Mesendoderm (in vitro differentiated cells): ENCODE data around the gene TBX2.
"Not testable (repeated sequence)": the region's sequence is repeated elsewhere in the genome, so short reads cannot be mapped to it uniquely, and the experiment has no call there.

Source experiments
- DNase-seq: peaks from one replicate; pipeline ENCODE4 v3.0.0; 2013
- H2AK5ac ChIP-seq: 2 replicates; pipeline ENCODE4 v1.6.1; 2013; ENCODE audit warnings: low read length, inconsistent platforms
- H2BK120ac ChIP-seq: 2 replicates; pipeline ENCODE4 v1.6.1; 2013; ENCODE audit warnings: low read depth, mild to moderate bottlenecking, low read length, moderate library complexity, mixed read lengths
- H2BK15ac ChIP-seq: replicated peaks from 2 replicates; pipeline ENCODE4 v1.6.1; 2013; ENCODE audit warnings: low read depth, mild to moderate bottlenecking, moderate library complexity
- H2BK5ac ChIP-seq: 2 replicates; pipeline ENCODE4 v1.6.1; 2013; ENCODE audit warnings: low read length, inconsistent platforms
- H3K18ac ChIP-seq: 2 replicates; pipeline ENCODE4 v1.6.1; 2013; ENCODE audit warnings: mild to moderate bottlenecking, low read length, mixed read lengths
- H3K23ac ChIP-seq: one replicate; pipeline ENCODE4 v1.6.1; 2013; ENCODE audit warnings: low read length
- H3K27ac ChIP-seq: 2 replicates; pipeline ENCODE4 v1.5.1; 2013; ENCODE audit warnings: low read depth, mild to moderate bottlenecking, inconsistent platforms, low read length, moderate library complexity
- H3K27me3 ChIP-seq: 2 replicates; pipeline ENCODE4 v1.6.1; 2013; ENCODE audit warnings: low read length, control low read depth, mild to moderate bottlenecking, inconsistent platforms; ENCODE audit not compliant: insufficient read depth, poor library complexity
- H3K36me3 ChIP-seq: 2 replicates; pipeline ENCODE4 v1.6.1; 2013; ENCODE audit warnings: low read length, inconsistent platforms; ENCODE audit not compliant: control insufficient read depth, insufficient read depth
- H3K4ac ChIP-seq: one replicate; pipeline ENCODE4 v1.6.1; 2013; ENCODE audit warnings: low read depth, mild to moderate bottlenecking, low read length, moderate library complexity
- H3K4me1 ChIP-seq: 2 replicates; pipeline ENCODE4 v1.6.1; 2013; ENCODE audit warnings: low read depth, low read length, inconsistent platforms; ENCODE audit not compliant: control insufficient read depth
- H3K4me2 ChIP-seq: 2 replicates; pipeline ENCODE4 v1.6.1; 2013; ENCODE audit warnings: low read length
- H3K4me3 ChIP-seq: 2 replicates; pipeline ENCODE4 v1.5.1; 2013; ENCODE audit warnings: mild to moderate bottlenecking, low read length
- H3K56ac ChIP-seq: one replicate; pipeline ENCODE4 v1.6.1; 2013; ENCODE audit warnings: low read length
- H3K79me1 ChIP-seq: 2 replicates; pipeline ENCODE4 v1.6.1; 2013; ENCODE audit warnings: low read length, inconsistent platforms
- H3K79me2 ChIP-seq: 2 replicates; pipeline ENCODE4 v1.6.1; 2013; ENCODE audit warnings: mild to moderate bottlenecking, low read length; ENCODE audit not compliant: control insufficient read depth, insufficient read depth
- H3K9ac ChIP-seq: 2 replicates; pipeline ENCODE4 v1.6.1; 2013; ENCODE audit warnings: low read length, inconsistent platforms
- H4K5ac ChIP-seq: one replicate; pipeline ENCODE4 v1.6.1; 2013; ENCODE audit warnings: low read length
- H4K8ac ChIP-seq: one replicate; pipeline ENCODE4 v1.6.1; 2013; ENCODE audit warnings: low read depth, mild to moderate bottlenecking, control low read depth, low read length, moderate library complexity
- WGBS: extraction: QIAGEN DNeasy Blood & Tissue Kit; methylation state at CpG from one replicate; pipeline ENCODE4 v1.1.7; 2013; ENCODE audit warnings: low lambda C conversion rate, missing lambda C conversion rate; ENCODE audit not compliant: insufficient coverage; ENCODE audit errors: extremely low coverage; 5-methylcytosine and 5-hydroxymethylcytosine counted together

Gene TBX2

GRCh38 chr17:61429831-61430230 is 30.2 kb downstream of the TBX2 start:
- H2BK15ac ChIP-seq, H3K18ac ChIP-seq, H2BK120ac ChIP-seq, H3K4ac ChIP-seq, H3K79me1 ChIP-seq, H3K56ac ChIP-seq, H3K27me3 ChIP-seq, H2AK5ac ChIP-seq, H2BK5ac ChIP-seq, H4K8ac ChIP-seq, DNase-seq, H3K4me2 ChIP-seq, H3K4me1 ChIP-seq, H3K23ac ChIP-seq, H3K27ac ChIP-seq, H3K79me2 ChIP-seq, H4K5ac ChIP-seq, H3K36me3 ChIP-seq, H3K9ac ChIP-seq, H3K4me3 ChIP-seq: not testable (repeated sequence)
- WGBS: no CpG with 5 or more reads among the region's 6 CpGs

- no peak for DNase-seq
- H2BK120ac ChIP-seq: no peak overlapping the region
- no peak overlapping the region for H3K23ac ChIP-seq
- no peaks in the 10 kb centered on the region for H3K4me1 ChIP-seq
- H3K56ac ChIP-seq: no peak overlapping the region
- no peak overlapping the region for H4K8ac ChIP-seq
- no peak overlapping the region for H3K4me2 ChIP-seq
- H3K4ac ChIP-seq: no peak overlapping the region
- whole genome bisulfite sequencing: no CpG with 5 or more reads among the region's 4 CpGs
- H3K4me3 ChIP-seq: no peak overlapping the region
- H2AK5ac ChIP-seq: no peak overlapping the region
- H3K79me2 ChIP-seq: no peaks in the 10 kb centered on the region
- no peak overlapping the region for H3K18ac ChIP-seq
- no peak overlapping the region for H2BK15ac ChIP-seq
- no peaks in the 10 kb centered on the region for H3K27me3 ChIP-seq
- H3K9ac ChIP-seq: no peak overlapping the region
- no peak overlapping the region for H4K5ac ChIP-seq
- H2BK5ac ChIP-seq: no peak overlapping the region
- no peaks in the 10 kb centered on the region for H3K36me3 ChIP-seq
- H3K79me1 ChIP-seq: no peaks in the 10 kb centered on the region
- H3K27ac ChIP-seq: no peak overlapping the region
Measured at GRCh38 chr17:61431594-61432311, 32.1 kb downstream of the TBX2 start.

- Histone ChIP-seq H3K27ac (no peak overlapping the region), H3K4me2 (no peak overlapping the region), H3K18ac (no peak overlapping the region), H3K4me3 (no peak overlapping the region), H3K23ac (no peak overlapping the region), H3K4me1 (no peaks in the 10 kb centered on the region), H2BK15ac (no peak overlapping the region), H3K9ac (no peak overlapping the region), H3K36me3 (no peaks in the 10 kb centered on the region), H3K4ac (no peak overlapping the region), H4K8ac (no peak overlapping the region), H3K79me2 (no peaks in the 10 kb centered on the region), H2AK5ac (no peak overlapping the region), H2BK5ac (no peak overlapping the region), H3K27me3 (no peaks in the 10 kb centered on the region), H4K5ac (no peak overlapping the region), H2BK120ac (no peak overlapping the region), H3K56ac (no peak overlapping the region), H3K79me1 (no peaks in the 10 kb centered on the region)
- no peak for DNase-seq
Measured at GRCh38 chr17:61436273-61436672, 36.6 kb downstream of the TBX2 start.

GRCh38 chr17:61436995-61437704 is 37.5 kb downstream of the TBX2 start:
- Histone ChIP-seq H2AK5ac (no peak overlapping the region), H2BK120ac (no peak overlapping the region), H3K79me2 (no peaks in the 10 kb centered on the region), H3K27ac (no peak overlapping the region), H3K79me1 (no peaks in the 10 kb centered on the region), H3K4ac (no peak overlapping the region), H4K8ac (no peak overlapping the region), H3K18ac (no peak overlapping the region), H3K4me1 (no peaks in the 10 kb centered on the region), H3K4me2 (no peak overlapping the region), H2BK15ac (no peak overlapping the region), H3K9ac (no peak overlapping the region), H3K4me3 (no peak overlapping the region), H3K23ac (no peak overlapping the region), H4K5ac (no peak overlapping the region), H2BK5ac (no peak overlapping the region), H3K36me3 (no peaks in the 10 kb centered on the region), H3K27me3 (no peaks in the 10 kb centered on the region), H3K56ac (no peak overlapping the region)
- DNase-seq: no peak

GRCh38 chr17:61440697-61441096 is 41.1 kb downstream of the TBX2 start:
- no peak overlapping the region for H3K18ac ChIP-seq
- H2AK5ac ChIP-seq: no peak overlapping the region
- no peak overlapping the region for H3K23ac ChIP-seq
- DNase-seq: no peak
- H3K27me3 ChIP-seq: no peaks in the 10 kb centered on the region
- H3K79me1 ChIP-seq: no peaks in the 10 kb centered on the region
- H2BK15ac ChIP-seq: no peak overlapping the region
- H3K27ac ChIP-seq: no peak overlapping the region
- H2BK5ac ChIP-seq: no peak overlapping the region
- no peak overlapping the region for H3K4me2 ChIP-seq
- no peak overlapping the region for H3K56ac ChIP-seq
- no peak overlapping the region for H3K4ac ChIP-seq
- no peak overlapping the region for H4K8ac ChIP-seq
- H3K36me3 ChIP-seq: no peaks in the 10 kb centered on the region
- no peaks in the 10 kb centered on the region for H3K79me2 ChIP-seq
- H3K9ac ChIP-seq: no peak overlapping the region
- H4K5ac ChIP-seq: no peak overlapping the region
- H3K4me1 ChIP-seq: peaks cover 6% of the 10 kb centered on the region
- H2BK120ac ChIP-seq: no peak overlapping the region
- H3K4me3 ChIP-seq: no peak overlapping the region

- not testable (repeated sequence) for H2BK15ac ChIP-seq, H2BK120ac ChIP-seq, H3K27ac ChIP-seq, DNase-seq, H3K4ac ChIP-seq, H2BK5ac ChIP-seq, H3K79me1 ChIP-seq, H3K79me2 ChIP-seq, H3K4me1 ChIP-seq, H4K5ac ChIP-seq, H3K18ac ChIP-seq, H2AK5ac ChIP-seq, H3K23ac ChIP-seq, H3K4me2 ChIP-seq, H3K9ac ChIP-seq, H3K56ac ChIP-seq, H3K4me3 ChIP-seq, H3K27me3 ChIP-seq, H3K36me3 ChIP-seq, H4K8ac ChIP-seq
- no CpG with 5 or more reads among the region's 6 CpGs for WGBS
Measured at GRCh38 chr17:61441507-61441906, 41.9 kb downstream of the TBX2 start.
